Testis (tissue), 3 donors: ENCODE results near the gene SKI. TPM values are rescaled to one million over a fixed set of nuclear protein-coding genes. Genes with fewer than 3 reads are reported as not detected.

ENCODE experiments used
- DNase-seq: peaks from one replicate; pipeline ENCODE4 v3.0.0-alpha.2; 2019
- H3K27ac ChIP-seq, 2 donors: fragments of 200-600 bp; sonication (generic); one replicate each; pipeline ENCODE4 v1.5.1; 2019
- H3K27me3 ChIP-seq: fragments of 200-600 bp; sonication (generic); one replicate; pipeline ENCODE4 v1.5.1; 2019
- H3K36me3 ChIP-seq: fragments of 200-600 bp; sonication (generic); one replicate; pipeline ENCODE4 v1.5.1; 2017; ENCODE audit warnings: low read depth; ENCODE audit errors: missing control alignments
- H3K4me1 ChIP-seq: fragments of 200-600 bp; sonication (generic); one replicate; pipeline ENCODE4 v1.5.1; 2019
- H3K4me3 ChIP-seq, 2 donors: fragments of 200-600 bp; sonication (generic); one replicate each; pipeline ENCODE4 v1.5.1; 2017 to 2019
- H3K9me3 ChIP-seq: fragments of 200-600 bp; sonication (generic); one replicate; pipeline ENCODE4 v1.5.1; 2017
- POLR2A ChIP-seq: fragments of 450-650 bp; IDR thresholded peaks from one replicate; pipeline ENCODE4 v1.6.1; 2017; ENCODE audit warnings: antibody characterized with exemption, mild to moderate bottlenecking, moderate library complexity
- WGBS, 2 donors: methylation state at CpG; one replicate each; pipeline ENCODE4 v1.1.5; 2018; 5-methylcytosine and 5-hydroxymethylcytosine counted together
- intact Hi-C: fragments of 100-400 bp; cut with DNase I; formaldehyde crosslinking; loops from one replicate; pipeline ENCODE4 v1.15.1; 2023; ENCODE audit warnings: low total_unique reads
- polyA plus RNA-seq: library from polyadenylated mRNA; stranded (reverse); fragments of 350-450 nt; fragmentation: Illumina TruSeq; extraction: RNeasy Lipid Tissue Mini Kit (QIAGEN cat#74804); gene quantifications from one replicate; pipeline ENCODE4 v1.2.3, GENCODE V29; 2014; ENCODE audit warnings: low read depth, low replicate concordance; ENCODE audit not compliant: insufficient read depth
- total RNA-seq, 2 donors: library from RNA; depleted of rRNA; stranded (reverse); fragments of >200 nt; gene quantifications; one replicate each; pipeline ENCODE4 v1.2.3, GENCODE V29; 2016
- TF ChIP-seq, protein P1 (sequence below), 3 experiments: fragments of 450-650 bp in 2 of 3; fragments of 200-600 bp in 1 of 3; sonication (generic) in 1 of 3; IDR thresholded peaks; one replicate each; pipeline ENCODE4 v1.5.1; 2016 to 2019; ENCODE audit warnings: antibody characterized with exemption in 3 of 3, mild to moderate bottlenecking in 2 of 3, moderate library complexity in 1 of 3

SKI gene
- total and polyA plus RNA-seq, 3 donors from 2014 or later = 40.2 to 87.1 (median 85.7) TPM

DNA sequence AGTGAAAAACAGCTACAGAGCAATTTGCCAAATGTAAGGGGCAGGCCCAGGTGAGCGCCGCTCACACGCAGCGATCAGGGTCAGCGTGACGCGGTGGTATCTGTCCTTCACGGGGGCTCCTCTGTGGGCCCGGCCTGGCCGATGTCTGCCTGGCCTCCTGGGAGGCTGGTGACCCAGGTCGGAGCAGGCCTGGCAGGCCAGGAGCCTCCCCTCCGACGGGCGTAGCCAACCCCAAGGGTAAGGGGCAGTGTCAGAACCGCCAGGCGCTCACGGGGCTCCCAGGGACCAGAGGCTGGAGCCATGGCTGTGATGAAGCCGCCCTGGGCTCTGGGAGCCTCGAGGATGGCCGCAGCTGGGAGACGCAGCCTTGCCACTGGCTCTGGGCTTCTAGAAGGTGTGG lies 91.2 kb downstream of the SKI start:
- Histone ChIP-seq H3K36me3 (no peaks in the 10 kb centered on the region), H3K27ac (peak overlapping the region in 1 of 2 donors; percentile 41)

DNA sequence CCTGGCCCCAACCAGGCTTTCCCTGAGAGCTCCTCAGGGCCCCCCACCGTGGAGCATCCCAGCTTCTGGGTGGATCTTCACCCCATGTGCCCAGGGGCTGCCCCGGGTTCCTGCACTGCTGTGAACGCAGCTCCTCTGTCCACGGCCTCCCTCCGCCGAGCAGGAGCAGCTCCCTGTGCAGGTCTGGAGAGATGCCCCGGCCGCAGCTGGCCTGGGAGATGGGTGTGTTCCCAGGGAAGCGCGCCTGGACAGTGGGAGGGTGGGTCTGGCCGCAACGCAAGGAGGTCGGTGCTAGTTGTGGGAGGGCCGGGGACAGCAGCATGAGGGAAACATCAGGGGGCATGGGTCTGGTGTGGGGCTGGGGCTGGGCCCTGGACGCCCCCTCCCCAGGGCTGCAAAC lies 91.9 kb downstream of the SKI start:
- Histone ChIP-seq H3K4me1 (peaks cover 56% of the 10 kb centered on the region), H3K4me3 (no peak overlapping the region), H3K27ac (no peak overlapping the region), H3K27me3 (no peaks in the 10 kb centered on the region), H3K36me3 (no peaks in the 10 kb centered on the region), H3K9me3 (no peaks in the 10 kb centered on the region)
- TF ChIP-seq, protein P1, sequence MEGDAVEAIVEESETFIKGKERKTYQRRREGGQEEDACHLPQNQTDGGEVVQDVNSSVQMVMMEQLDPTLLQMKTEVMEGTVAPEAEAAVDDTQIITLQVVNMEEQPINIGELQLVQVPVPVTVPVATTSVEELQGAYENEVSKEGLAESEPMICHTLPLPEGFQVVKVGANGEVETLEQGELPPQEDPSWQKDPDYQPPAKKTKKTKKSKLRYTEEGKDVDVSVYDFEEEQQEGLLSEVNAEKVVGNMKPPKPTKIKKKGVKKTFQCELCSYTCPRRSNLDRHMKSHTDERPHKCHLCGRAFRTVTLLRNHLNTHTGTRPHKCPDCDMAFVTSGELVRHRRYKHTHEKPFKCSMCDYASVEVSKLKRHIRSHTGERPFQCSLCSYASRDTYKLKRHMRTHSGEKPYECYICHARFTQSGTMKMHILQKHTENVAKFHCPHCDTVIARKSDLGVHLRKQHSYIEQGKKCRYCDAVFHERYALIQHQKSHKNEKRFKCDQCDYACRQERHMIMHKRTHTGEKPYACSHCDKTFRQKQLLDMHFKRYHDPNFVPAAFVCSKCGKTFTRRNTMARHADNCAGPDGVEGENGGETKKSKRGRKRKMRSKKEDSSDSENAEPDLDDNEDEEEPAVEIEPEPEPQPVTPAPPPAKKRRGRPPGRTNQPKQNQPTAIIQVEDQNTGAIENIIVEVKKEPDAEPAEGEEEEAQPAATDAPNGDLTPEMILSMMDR (IDR thresholded peaks at IDR 0.05) = no peak
- TF ChIP-seq POLR2A = no peak
- peak; percentile 68 for DNase-seq
- intact Hi-C loops = no loop called here
- WGBS, 2 donors = 66 to 81% methylated on average over 6 to 13 of the region's 15 CpGs

More for the DNA sequence above, 91.2 kb downstream of the SKI start:
- no peak for DNase-seq
- Histone ChIP-seq H3K4me1 (peaks cover 59% of the 10 kb centered on the region), H3K27me3 (no peaks in the 10 kb centered on the region), H3K4me3 (no peak overlapping the region), H3K9me3 (no peaks in the 10 kb centered on the region)
- WGBS, 2 donors = 73 to 98% methylated on average over 7 to 20 of the region's 21 CpGs
- no peak for TF ChIP-seq POLR2A
- TF ChIP-seq, protein P1 (IDR thresholded peaks at IDR 0.05) = no peak
- intact Hi-C loops = loop anchor here (10.0 kb wide), 1 partner anchor 114 kb away; no protein-coding TSS in a partner anchor

- WGBS, 2 donors = 69 to 73% methylated on average over 3 to 39 of the region's 41 CpGs
- DNase-seq = no peak
- Histone ChIP-seq H3K36me3 (no peaks in the 10 kb centered on the region), H3K4me1 (peaks cover 49% of the 10 kb centered on the region), H3K27me3 (no peaks in the 10 kb centered on the region), H3K9me3 (no peaks in the 10 kb centered on the region), H3K27ac (peak overlapping the region; percentile 77 to 81), H3K4me3 (no peak overlapping the region)
- TF ChIP-seq, protein P1 (IDR thresholded peaks at IDR 0.05) = no peak
- no peak for TF ChIP-seq POLR2A
- intact Hi-C loops = no loop called here
Measured at GRCh38 chr1:2320760-2321667, 92.9 kb downstream of the SKI start.

- peaks cover 42% of the 10 kb centered on the region for H3K4me1 ChIP-seq
Measured at GRCh38 chr1:2322065-2322571, 94.0 kb downstream of the SKI start.

More at GRCh38 chr1:2322065-2322571, 94.0 kb downstream of the SKI start:
- H3K27me3 ChIP-seq = no peaks in the 10 kb centered on the region
- 28 to 30% methylated on average over 8 to 30 of the region's 30 CpGs for WGBS, 2 donors
- no peaks in the 10 kb centered on the region for H3K9me3 ChIP-seq
- H3K27ac ChIP-seq = peak overlapping the region; percentile 77 to 81
- TF ChIP-seq, protein P1 (IDR thresholded peaks at IDR 0.05) = no peak
- TF ChIP-seq POLR2A = no peak
- DNase-seq = peak; percentile 76
- no peak overlapping the region for H3K4me3 ChIP-seq
- intact Hi-C loops = no loop called here
- no peaks in the 10 kb centered on the region for H3K36me3 ChIP-seq
